Hematopoietic multipotent progenitor cell treated with erythropoietin and hydrocortisone succinate and interleukin-3 and kit ligand, for 17 days (in vitro differentiated cells): ENCODE results near the gene ELOVL1.
A peak's percentile ranks its signal among the peaks of the same experiment; 100 is the strongest.
"Not testable (repeated sequence)": the region's sequence is repeated elsewhere in the genome, so short reads cannot be mapped to it uniquely, and the experiment has no call there.

Experiments used
- DNase-seq: peaks from one replicate; pipeline ENCODE4 v3.0.0-alpha.2; 2015; ENCODE audit warnings: low spot score

Gene ELOVL1

DNA sequence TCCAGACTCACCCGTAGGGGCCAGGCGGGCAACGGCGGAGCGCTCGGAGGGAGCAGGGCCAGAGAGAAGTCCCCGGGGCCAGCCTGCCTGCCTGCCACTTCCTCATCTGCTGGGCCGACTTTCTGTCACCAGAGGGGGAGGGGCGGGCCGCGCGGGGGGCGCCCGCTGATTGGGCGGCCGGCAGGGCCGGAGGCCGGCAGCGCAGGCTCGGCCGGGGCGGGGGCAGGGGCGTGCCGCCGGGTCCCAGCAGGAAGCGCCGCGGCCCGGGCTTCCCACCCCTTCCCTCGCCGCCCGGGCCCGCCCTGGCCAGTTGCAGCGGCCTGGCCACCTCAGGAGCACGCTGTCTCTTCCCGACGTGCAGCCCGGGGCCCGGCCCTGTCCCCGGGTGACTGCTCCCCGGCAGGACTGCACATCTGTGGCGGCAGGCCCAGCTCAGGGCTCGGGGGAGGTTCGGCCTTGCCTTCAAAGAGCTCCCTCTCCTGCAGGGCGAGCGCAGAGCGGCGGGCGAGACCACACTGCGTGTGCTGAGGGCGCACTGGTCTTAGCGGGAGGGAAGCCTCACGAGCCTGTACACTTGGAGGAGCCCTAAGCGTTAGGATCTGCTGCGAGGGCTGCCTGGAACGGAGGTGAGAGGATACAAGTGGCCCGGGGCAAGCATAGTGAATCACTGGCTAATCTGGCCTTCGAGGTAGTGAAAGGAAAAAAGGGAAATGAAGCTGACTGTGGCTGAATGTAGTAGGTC is at the start of gene ELOVL1:
Gene ELOVL1, minus strand, starts transcription at position 108 of the 742 bp plus-strand sequence. CDS start 2,402 bp downstream, outside the sequence.
- DNase-seq: peak; percentile 76

GRCh38 chr1:43415901-43416300 is 48.1 kb upstream of the ELOVL1 start:
- no peak for DNase-seq

GRCh38 chr1:43414634-43415223 is 46.9 kb upstream of the ELOVL1 start:
- DNase-seq: peak; percentile 85

GRCh38 chr1:43413426-43413825 is 45.6 kb upstream of the ELOVL1 start:
- not testable (repeated sequence) for DNase-seq

DNA sequence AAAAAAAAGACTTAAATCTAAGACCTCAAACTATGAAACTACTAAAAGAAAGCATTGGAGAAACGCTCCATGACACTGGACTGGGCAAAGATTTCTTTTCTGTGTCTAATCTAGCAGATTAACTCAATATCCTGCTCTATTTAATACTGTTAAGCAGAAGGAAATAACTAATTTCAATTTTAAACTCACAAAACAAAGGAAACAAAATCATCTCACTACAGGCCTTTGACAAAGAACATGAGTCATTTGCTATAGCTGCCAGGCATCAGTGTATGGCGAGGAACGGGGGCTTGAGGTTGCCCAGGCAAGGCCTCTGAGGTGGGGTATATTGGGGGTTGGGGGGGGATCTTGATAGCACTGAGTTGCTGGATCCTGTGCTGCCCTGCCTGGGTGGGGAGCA is 42.8 kb upstream of the ELOVL1 start:
- no peak for DNase-seq

DNA sequence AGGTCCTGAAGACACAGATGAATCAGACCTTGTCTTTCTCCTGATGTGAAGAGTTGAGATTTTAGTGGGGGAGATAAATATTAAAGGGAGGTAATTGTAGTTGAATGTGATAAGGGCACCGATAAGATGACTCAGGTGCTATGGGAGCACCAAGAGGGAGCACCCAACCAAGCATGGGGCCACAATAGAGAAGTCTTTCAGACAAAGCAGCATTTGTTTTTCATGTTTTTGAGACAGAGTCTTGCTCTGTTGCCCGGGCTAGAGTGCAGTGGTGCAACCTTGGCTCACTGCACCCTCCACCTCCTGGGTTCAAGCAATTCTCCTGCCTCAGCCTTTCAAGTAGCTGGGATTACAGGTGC is 38.0 kb upstream of the ELOVL1 start:
- DNase-seq: no peak

- peak; percentile 62 for DNase-seq
Observed at GRCh38 chr1:43405219-43405875, 37.5 kb upstream of the ELOVL1 start.

GRCh38 chr1:43404353-43404752 is 36.5 kb upstream of the ELOVL1 start:
- no peak for DNase-seq

DNA sequence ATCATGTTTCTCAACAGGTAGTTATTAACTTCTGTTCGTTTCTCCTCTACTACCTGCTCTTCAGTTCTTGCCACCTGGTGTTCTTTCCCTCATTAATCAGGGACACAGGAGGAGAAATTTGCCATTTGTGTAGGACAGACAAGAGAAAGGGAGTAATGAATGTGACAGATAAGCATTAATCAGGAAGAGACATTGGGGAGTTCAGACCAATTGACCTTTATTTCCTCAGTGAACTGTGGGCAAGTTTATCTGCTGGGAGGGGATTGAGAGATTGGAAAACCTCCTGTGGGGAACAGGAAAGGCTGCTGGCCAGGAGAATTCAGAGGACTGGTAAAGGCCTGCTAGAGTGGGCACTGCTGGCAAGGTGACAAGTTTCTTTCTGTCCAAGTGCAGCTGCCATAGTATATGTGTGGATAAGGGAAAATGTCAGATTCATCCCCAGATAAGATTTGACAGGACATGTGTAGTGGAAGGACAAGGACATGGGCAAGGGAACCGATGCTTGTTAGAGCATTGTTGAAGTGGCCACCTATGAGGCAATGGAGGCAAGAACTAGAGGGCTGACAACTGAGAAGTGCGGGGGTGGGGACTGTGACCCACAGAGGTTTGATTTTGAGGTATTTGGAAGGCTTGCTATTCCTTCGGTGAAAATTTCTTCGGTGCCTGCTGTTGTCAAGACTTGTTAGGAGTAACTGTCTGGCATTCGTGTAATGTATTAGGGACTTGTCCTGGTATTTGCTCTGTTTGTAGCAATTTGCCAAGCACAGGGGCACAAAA is 34.5 kb upstream of the ELOVL1 start:
- peak; percentile 27 for DNase-seq

DNA sequence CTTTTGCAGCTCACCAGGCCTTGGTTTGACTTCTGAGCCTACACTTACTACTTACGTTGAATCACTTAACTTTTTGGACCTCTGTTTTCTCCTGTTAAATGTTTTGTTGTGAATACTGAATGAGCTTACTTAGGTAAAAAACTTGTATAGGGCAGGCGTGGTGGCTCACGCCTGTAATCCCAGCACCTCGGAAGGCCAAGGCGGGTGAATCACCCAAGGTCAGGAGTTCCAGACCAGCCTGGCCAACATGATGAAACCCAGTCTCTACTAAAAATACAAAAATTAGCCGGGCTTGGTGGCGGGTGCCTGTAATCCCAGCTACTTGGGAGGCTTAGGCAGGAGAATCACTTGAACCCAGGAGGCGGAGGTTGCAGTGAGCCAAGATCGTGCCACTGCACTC is 32.6 kb upstream of the ELOVL1 start:
- DNase-seq: not testable (repeated sequence)

DNA sequence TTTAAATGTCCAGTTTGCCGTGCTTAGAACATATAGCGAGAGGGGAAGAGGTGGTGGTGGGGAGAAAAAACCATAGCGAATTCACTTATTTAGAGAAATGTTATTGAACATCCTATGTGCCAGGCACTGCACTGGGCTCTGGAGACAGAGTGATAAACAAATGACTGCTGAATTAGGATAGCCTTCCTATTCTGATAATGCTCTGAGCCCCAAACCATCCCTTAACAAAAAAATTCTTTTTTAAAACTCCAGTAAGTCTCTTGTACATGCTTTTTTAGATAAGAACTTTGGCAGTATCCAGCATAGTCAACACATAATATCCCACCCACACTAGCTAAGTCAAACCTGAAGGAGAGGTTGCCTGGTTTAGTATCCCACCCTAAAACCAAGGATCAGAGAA is 30.4 kb upstream of the ELOVL1 start:
- DNase-seq: no peak

GRCh38 chr1:43396059-43396458 is 28.2 kb upstream of the ELOVL1 start:
- DNase-seq: no peak

- no peak for DNase-seq
Observed at GRCh38 chr1:43395523-43395922, 27.7 kb upstream of the ELOVL1 start.

GRCh38 chr1:43392702-43393101 is 24.9 kb upstream of the ELOVL1 start:
- no peak for DNase-seq

DNA sequence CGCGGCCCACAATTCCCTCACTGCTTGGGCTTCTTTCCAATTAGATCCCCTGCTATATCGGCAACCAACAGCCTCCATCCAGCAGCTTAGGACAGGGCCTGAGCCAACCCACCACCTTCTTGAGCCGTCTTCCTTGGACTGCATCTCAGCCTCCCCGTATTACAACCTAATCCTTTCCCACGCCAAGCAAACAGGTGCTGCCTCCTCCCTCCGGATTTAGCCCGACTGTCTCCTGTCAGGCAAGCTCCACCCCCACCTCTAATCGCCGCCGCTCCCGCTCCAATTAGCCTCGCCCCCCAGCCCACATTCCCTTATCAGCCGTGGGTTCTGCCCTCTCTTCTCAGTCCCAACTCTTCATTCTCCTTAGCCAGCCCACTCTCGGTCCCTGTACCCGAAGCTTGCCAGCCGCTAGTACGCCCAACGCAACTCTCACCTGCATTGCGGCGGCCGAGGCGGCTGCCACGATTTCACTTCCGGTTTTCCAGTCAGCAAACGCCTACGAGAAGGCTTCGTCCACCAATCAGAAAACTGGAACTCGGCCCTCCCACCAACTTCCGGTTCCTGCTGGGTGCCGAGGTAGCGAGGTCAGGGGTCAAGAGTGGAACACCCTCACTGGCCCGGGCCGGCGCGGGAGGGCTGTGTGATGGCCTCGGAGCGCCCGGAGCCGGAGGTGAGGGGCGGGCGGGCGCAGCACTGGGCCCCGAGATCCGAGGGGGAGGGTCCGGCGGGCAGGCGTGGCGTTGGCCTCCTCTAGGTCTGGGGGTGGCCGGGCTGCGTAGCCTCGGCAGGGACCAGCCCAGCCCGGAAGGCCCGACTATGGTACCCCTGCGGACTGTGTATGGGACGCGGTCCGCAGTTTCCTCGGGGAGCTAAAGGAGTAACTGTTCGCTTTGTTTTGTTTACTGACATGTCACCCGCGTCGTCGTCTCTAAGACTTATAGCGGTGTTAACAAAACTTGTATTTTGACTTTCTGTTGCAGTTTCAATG is 21.8 kb upstream of the ELOVL1 start, which contains the start of the genes MED8 and SZT2:
Gene MED8, minus strand, starts transcription at position 475 of the 988 bp plus-strand sequence. Its CDS starts 36 bp downstream, at position 439.
Gene SZT2, plus strand, starts transcription at position 574 of the 988 bp plus-strand sequence. Its CDS starts 70 bp downstream, at position 644.
- peak; percentile 97 for DNase-seq

- no peak for DNase-seq
Observed at GRCh38 chr1:43388613-43389012, 20.8 kb upstream of the ELOVL1 start.

DNA sequence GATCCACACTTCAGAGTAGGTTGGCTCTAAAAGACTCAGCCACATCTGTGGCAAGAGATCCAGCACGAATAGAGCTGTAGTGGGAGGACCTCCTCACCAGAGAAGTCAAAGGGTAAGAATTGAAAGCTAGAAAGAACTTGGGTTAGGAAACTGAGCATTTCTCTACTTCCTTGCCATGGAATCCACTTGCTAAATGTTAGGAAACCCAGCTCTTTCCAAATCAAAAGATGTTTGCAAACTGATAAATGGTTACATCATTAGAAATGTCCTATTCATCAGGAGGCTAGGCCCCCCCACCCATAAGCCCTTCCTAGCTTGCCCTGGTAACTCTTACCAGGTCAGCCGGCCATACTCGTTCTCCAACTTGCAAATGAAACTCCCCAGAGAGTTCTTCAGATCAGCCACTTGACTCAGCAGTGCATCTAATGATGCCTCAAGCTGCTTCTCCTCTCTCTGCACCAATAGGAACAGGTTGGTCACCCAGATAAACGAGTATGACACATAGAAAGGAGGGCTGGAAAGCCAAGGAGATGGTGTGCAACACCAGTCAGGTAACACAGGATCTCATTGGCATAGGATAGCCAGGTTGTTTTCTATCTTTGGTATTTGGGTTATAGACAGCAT is 20.3 kb upstream of the ELOVL1 start:
- no peak for DNase-seq

- no peak for DNase-seq
Observed at GRCh38 chr1:43386676-43387075, 18.9 kb upstream of the ELOVL1 start.

DNA sequence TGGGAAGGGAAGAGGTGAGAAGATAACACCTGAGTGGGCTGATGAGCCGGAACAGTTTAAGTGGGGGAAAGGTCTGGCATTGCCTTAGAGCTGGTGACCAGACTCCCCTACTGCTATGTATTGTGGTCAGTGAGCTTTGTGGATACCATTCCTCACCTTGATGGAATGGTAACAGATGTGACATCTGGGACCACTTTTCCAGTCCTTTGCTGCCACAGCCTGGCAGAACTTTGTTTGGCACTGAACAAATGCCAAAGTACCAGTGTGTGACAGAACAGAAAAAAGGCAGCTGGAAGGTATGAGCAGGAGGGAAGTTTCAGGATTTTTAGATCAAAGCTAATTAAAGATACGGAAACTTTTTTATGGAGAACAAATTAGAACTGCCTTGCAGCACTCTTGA is 15.6 kb upstream of the ELOVL1 start:
- peak; percentile 47 for DNase-seq

GRCh38 chr1:43382027-43382779 is 14.4 kb upstream of the ELOVL1 start:
- DNase-seq: no peak
